Trophoblast cell (in vitro differentiated cells and primary cell): ENCODE results near the gene IRX4.

Experiments
- DNase-seq, 2 donors: peaks; one replicate each; pipeline ENCODE4 v3.0.0-alpha.2; 2016
- H2AFZ ChIP-seq: 2 replicates; pipeline ENCODE4 v1.6.1; 2013; ENCODE audit warnings: low read length, moderate library complexity, mild to moderate bottlenecking; ENCODE audit not compliant: insufficient read depth, poor library complexity
- H2AK5ac ChIP-seq: 2 replicates; pipeline ENCODE4 v1.6.1; 2013; ENCODE audit warnings: mild to moderate bottlenecking, low read length
- H2BK120ac ChIP-seq: 2 replicates; pipeline ENCODE4 v1.6.1; 2013; ENCODE audit warnings: low read length, mild to moderate bottlenecking, moderate library complexity; ENCODE audit not compliant: insufficient read depth, poor library complexity
- H2BK12ac ChIP-seq: 2 replicates; pipeline ENCODE4 v1.6.1; 2013; ENCODE audit warnings: mild to moderate bottlenecking, low read length, moderate library complexity
- H2BK5ac ChIP-seq: 2 replicates; pipeline ENCODE4 v1.6.1; 2013; ENCODE audit warnings: low read length, low read depth, moderate library complexity, mild to moderate bottlenecking; ENCODE audit not compliant: poor library complexity
- H3K14ac ChIP-seq: 2 replicates; pipeline ENCODE4 v1.6.1; 2013; ENCODE audit warnings: mild to moderate bottlenecking, low read length
- H3K18ac ChIP-seq: 2 replicates; pipeline ENCODE4 v1.6.1; 2013; ENCODE audit warnings: mild to moderate bottlenecking, low read length
- H3K23ac ChIP-seq: 2 replicates; pipeline ENCODE4 v1.6.1; 2013; ENCODE audit warnings: low read length
- H3K27ac ChIP-seq: 2 replicates; pipeline ENCODE4 v1.5.1; 2013; ENCODE audit warnings: low read depth, mild to moderate bottlenecking, inconsistent platforms, low read length, moderate library complexity
- H3K27me3 ChIP-seq: 2 replicates; pipeline ENCODE4 v1.6.1; 2013; ENCODE audit warnings: inconsistent platforms, mild to moderate bottlenecking, low read length, moderate library complexity; ENCODE audit not compliant: insufficient read depth
- H3K36me3 ChIP-seq, 2 experiments: 1 replicate in 1 of 2; 2 replicates in 1 of 2; pipeline ENCODE4 v1.6.1; 2013; ENCODE audit warnings: low read length in 2 of 2, mild to moderate bottlenecking in 2 of 2, moderate library complexity in 1 of 2; ENCODE audit not compliant: insufficient read depth in 2 of 2, control insufficient read depth in 1 of 2
- H3K4ac ChIP-seq: 2 replicates; pipeline ENCODE4 v1.6.1; 2013; ENCODE audit warnings: low read depth, mild to moderate bottlenecking, low read length, moderate library complexity
- H3K4me1 ChIP-seq, 2 experiments: 1 replicate in 1 of 2; 2 replicates in 1 of 2; pipeline ENCODE4 v1.6.1; 2013; ENCODE audit warnings: low read length in 2 of 2, mild to moderate bottlenecking in 2 of 2, moderate library complexity in 1 of 2; ENCODE audit not compliant: insufficient read depth in 2 of 2, control insufficient read depth in 1 of 2
- H3K4me2 ChIP-seq: 2 replicates; pipeline ENCODE4 v1.6.1; 2013; ENCODE audit warnings: inconsistent platforms, mild to moderate bottlenecking, low read length, moderate library complexity
- H3K4me3 ChIP-seq: 2 replicates; pipeline ENCODE4 v1.5.1; 2013; ENCODE audit warnings: mild to moderate bottlenecking, low read depth, low read length, inconsistent platforms
- H3K79me1 ChIP-seq: one replicate; pipeline ENCODE4 v1.6.1; 2013; ENCODE audit warnings: low read length
- H3K79me2 ChIP-seq: 2 replicates; pipeline ENCODE4 v1.6.1; 2013; ENCODE audit warnings: low read length, mild to moderate bottlenecking; ENCODE audit not compliant: control insufficient read depth, insufficient read depth, poor library complexity
- H3K9ac ChIP-seq: 2 replicates; pipeline ENCODE4 v1.6.1; 2013; ENCODE audit warnings: mild to moderate bottlenecking, low read length
- H3K9me3 ChIP-seq: 2 replicates; pipeline ENCODE4 v1.6.1; 2013; ENCODE audit warnings: low read depth, mild to moderate bottlenecking, control low read depth, inconsistent platforms, low read length; ENCODE audit not compliant: insufficient read depth
- H4K12ac ChIP-seq: 2 replicates; pipeline ENCODE4 v1.6.1; 2013; ENCODE audit warnings: low read depth, mild to moderate bottlenecking, low read length, moderate library complexity
- H4K8ac ChIP-seq: 2 replicates; pipeline ENCODE4 v1.6.1; 2013; ENCODE audit warnings: low read depth, mild to moderate bottlenecking, low read length, moderate library complexity
- H4K91ac ChIP-seq: one replicate; pipeline ENCODE4 v1.6.1; 2013; ENCODE audit warnings: low read depth, mild to moderate bottlenecking, low read length, moderate library complexity
- WGBS: extraction: QIAGEN DNeasy Blood & Tissue Kit; methylation state at CpG from one replicate; pipeline ENCODE4 v1.1.7; 2013; ENCODE audit warnings: missing lambda C conversion rate; ENCODE audit not compliant: insufficient read length, insufficient coverage; ENCODE audit errors: extremely low coverage; 5-methylcytosine and 5-hydroxymethylcytosine counted together

IRX4 gene

DNA sequence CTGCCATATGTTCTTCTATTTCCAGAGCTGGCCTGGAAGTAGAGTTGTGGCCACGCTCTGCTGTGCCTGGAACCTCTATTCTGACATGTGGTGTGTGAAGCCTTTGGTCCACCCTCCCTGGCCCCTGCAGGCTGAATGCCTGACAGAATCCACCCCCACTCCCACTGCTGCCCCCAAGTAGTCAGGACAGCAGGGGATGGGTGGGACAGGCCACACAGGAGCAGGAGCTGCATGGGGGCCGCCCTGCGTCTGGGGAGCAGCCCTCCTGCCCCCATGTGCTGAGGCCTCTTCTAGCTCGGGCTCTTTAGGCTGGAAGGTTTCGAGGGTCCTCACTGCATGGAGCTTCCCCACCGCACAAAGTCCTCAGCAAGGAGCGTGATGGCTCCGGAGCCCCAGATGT, 32.6 kb upstream of the IRX4 start:
- Histone ChIP-seq H3K18ac (no peak overlapping the region), H3K14ac (no peak overlapping the region)
- DNase-seq: no peak

DNA sequence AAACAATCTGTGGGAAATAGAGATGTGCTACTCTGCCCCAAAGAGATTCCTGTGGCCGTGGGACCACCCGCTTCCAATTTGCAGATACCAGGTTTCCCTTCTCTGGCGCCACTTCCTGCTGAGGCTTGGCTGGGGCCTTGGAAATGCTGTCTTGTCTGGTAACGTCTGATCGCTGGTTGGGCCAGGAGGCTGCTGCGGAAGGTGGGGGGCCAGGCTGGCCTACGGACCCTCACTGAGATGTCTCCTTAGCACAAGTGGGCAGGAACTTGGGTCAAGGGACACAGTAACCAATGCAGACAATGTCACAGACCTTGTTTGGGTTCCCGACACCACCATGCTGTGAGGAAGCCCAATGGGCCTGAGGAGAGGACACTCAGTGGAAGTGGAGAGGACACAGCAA, 31.7 kb upstream of the IRX4 start:
- H3K36me3 ChIP-seq: no peaks in the 10 kb centered on the region
- no peaks in the 10 kb centered on the region for H3K79me2 ChIP-seq
- no peak overlapping the region for H4K12ac ChIP-seq
- WGBS: no CpG with 5 or more reads among the region's 8 CpGs
- no peak overlapping the region for H3K4ac ChIP-seq
- no peaks in the 10 kb centered on the region for H3K27me3 ChIP-seq
- no peak overlapping the region for H2AK5ac ChIP-seq
- H4K8ac ChIP-seq: no peak overlapping the region
- H3K4me2 ChIP-seq: no peak overlapping the region
- H3K4me1 ChIP-seq: no peaks in the 10 kb centered on the region
- H2AFZ ChIP-seq: no peak overlapping the region
- no peaks in the 10 kb centered on the region for H3K79me1 ChIP-seq
- H3K4me3 ChIP-seq: no peak overlapping the region
- no peak overlapping the region for H3K18ac ChIP-seq
- no peak overlapping the region for H3K14ac ChIP-seq
- no peak overlapping the region for H2BK12ac ChIP-seq
- H3K27ac ChIP-seq: no peak overlapping the region
- H2BK5ac ChIP-seq: no peak overlapping the region
- H3K9ac ChIP-seq: no peak overlapping the region
- DNase-seq: no peak
- H3K9me3 ChIP-seq: peaks cover 12% of the 10 kb centered on the region
- H4K91ac ChIP-seq: no peak overlapping the region
- H2BK120ac ChIP-seq: no peak overlapping the region
- no peak overlapping the region for H3K23ac ChIP-seq

More for the DNA sequence above, 32.6 kb upstream of the IRX4 start:
- Histone ChIP-seq H2AK5ac (no peak overlapping the region), H4K8ac (no peak overlapping the region), H2BK5ac (no peak overlapping the region), H3K36me3 (no peaks in the 10 kb centered on the region), H4K12ac (no peak overlapping the region), H3K4me3 (no peak overlapping the region), H3K79me1 (no peaks in the 10 kb centered on the region), H4K91ac (no peak overlapping the region), H2BK120ac (no peak overlapping the region), H3K4ac (no peak overlapping the region), H3K4me1 (no peaks in the 10 kb centered on the region), H3K27me3 (no peaks in the 10 kb centered on the region), H3K4me2 (no peak overlapping the region), H2AFZ (no peak overlapping the region), H3K27ac (no peak overlapping the region), H3K9me3 (peaks cover 15% of the 10 kb centered on the region), H2BK12ac (no peak overlapping the region), H3K23ac (no peak overlapping the region), H3K79me2 (no peaks in the 10 kb centered on the region), H3K9ac (no peak overlapping the region)
- WGBS: no CpG with 5 or more reads among the region's 8 CpGs

DNA sequence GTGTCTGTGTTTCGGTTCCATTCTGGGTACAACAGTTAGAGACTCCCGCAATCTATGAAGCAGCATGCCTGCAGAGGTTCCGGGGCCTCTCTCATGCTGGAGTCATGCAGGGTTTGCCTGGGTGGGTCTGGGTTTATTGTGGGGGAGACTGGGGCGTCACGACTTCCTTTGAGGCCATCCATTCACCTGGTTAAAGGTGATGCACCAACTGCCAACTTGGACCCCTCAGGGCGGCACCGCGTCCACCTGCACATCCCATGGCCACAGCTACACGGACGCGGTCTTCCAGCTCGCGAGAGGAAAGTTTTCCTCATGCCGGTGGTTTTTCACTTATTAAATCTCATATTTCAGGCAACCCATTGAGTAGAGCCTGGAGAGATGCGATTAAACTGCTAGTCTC, 30.9 kb upstream of the IRX4 start:
- peaks cover 9% of the 10 kb centered on the region for H3K9me3 ChIP-seq
- no peak for DNase-seq
- H3K9ac ChIP-seq: no peak overlapping the region
- no peak overlapping the region for H4K12ac ChIP-seq
- no peak overlapping the region for H3K4me3 ChIP-seq
- H2AK5ac ChIP-seq: no peak overlapping the region
- H3K36me3 ChIP-seq: no peaks in the 10 kb centered on the region
- H3K4ac ChIP-seq: no peak overlapping the region
- no peak overlapping the region for H4K91ac ChIP-seq
- no peak overlapping the region for H3K18ac ChIP-seq
- no peak overlapping the region for H3K27ac ChIP-seq
- H3K23ac ChIP-seq: no peak overlapping the region
- no peaks in the 10 kb centered on the region for H3K79me1 ChIP-seq
- H3K79me2 ChIP-seq: no peaks in the 10 kb centered on the region
- H2BK120ac ChIP-seq: no peak overlapping the region
- H3K4me2 ChIP-seq: no peak overlapping the region
- no CpG with 5 or more reads among the region's 15 CpGs for WGBS
- H2BK12ac ChIP-seq: no peak overlapping the region
- H3K27me3 ChIP-seq: no peaks in the 10 kb centered on the region
- no peak overlapping the region for H3K14ac ChIP-seq
- no peak overlapping the region for H4K8ac ChIP-seq
- H3K4me1 ChIP-seq: no peaks in the 10 kb centered on the region
- H2AFZ ChIP-seq: no peak overlapping the region
- H2BK5ac ChIP-seq: no peak overlapping the region

DNA sequence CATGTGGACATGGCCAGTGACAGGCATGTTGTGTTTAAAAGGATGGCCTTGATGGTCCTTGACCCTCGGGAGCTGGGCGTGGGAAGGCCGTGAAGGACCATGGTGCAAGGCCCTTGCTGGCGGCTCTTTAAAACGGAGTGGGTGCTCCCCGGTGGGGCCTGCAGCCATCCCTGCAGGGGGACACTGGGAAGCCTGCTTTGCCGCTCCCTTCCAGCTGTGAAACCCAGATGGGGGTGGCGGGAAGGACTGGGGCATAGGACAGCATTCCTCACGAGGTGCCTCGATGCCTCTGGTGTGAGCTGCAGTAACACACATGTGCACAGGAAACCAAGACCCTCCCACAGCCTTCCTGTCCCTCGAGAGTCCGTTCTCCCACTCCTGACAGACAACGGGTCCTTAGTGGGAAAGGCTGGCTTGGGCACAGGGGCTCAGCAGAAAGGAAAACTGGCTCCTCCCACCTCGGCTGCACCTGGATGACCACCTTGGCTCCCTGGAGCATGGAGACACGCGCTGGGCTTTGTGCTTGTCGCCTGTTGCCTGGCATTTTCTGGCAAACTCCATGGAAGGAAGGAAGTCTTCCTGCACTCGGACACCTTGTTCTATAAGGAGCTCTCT, 30.3 kb upstream of the IRX4 start:
- H2AFZ ChIP-seq: no peak overlapping the region
- no peaks in the 10 kb centered on the region for H3K79me2 ChIP-seq
- H3K79me1 ChIP-seq: no peaks in the 10 kb centered on the region
- H3K4ac ChIP-seq: no peak overlapping the region
- no peak overlapping the region for H2BK120ac ChIP-seq
- no peak overlapping the region for H3K18ac ChIP-seq
- H3K23ac ChIP-seq: no peak overlapping the region
- no peaks in the 10 kb centered on the region for H3K36me3 ChIP-seq
- H3K27me3 ChIP-seq: no peaks in the 10 kb centered on the region
- H2BK12ac ChIP-seq: no peak overlapping the region
- H3K4me3 ChIP-seq: no peak overlapping the region
- H2BK5ac ChIP-seq: no peak overlapping the region
- H3K4me1 ChIP-seq: no peaks in the 10 kb centered on the region
- H4K8ac ChIP-seq: no peak overlapping the region
- no peak overlapping the region for H4K91ac ChIP-seq
- H4K12ac ChIP-seq: no peak overlapping the region
- no peak overlapping the region for H3K14ac ChIP-seq
- WGBS: no CpG with 5 or more reads among the region's 18 CpGs
- H2AK5ac ChIP-seq: no peak overlapping the region
- H3K4me2 ChIP-seq: no peak overlapping the region
- no peak overlapping the region for H3K27ac ChIP-seq
- DNase-seq: no peak
- H3K9ac ChIP-seq: no peak overlapping the region
- peaks cover 9% of the 10 kb centered on the region for H3K9me3 ChIP-seq
